Measurements from ENCODE around the gene RAI2. TPM values are rescaled to one million over a fixed set of nuclear protein-coding genes. Genes with fewer than 3 reads are reported as not detected.
A peak's percentile ranks its signal among the peaks of the same experiment; 100 is the strongest.

The RAI2 gene
- total RNA-seq, result not detected in 2 replicates

DNA sequence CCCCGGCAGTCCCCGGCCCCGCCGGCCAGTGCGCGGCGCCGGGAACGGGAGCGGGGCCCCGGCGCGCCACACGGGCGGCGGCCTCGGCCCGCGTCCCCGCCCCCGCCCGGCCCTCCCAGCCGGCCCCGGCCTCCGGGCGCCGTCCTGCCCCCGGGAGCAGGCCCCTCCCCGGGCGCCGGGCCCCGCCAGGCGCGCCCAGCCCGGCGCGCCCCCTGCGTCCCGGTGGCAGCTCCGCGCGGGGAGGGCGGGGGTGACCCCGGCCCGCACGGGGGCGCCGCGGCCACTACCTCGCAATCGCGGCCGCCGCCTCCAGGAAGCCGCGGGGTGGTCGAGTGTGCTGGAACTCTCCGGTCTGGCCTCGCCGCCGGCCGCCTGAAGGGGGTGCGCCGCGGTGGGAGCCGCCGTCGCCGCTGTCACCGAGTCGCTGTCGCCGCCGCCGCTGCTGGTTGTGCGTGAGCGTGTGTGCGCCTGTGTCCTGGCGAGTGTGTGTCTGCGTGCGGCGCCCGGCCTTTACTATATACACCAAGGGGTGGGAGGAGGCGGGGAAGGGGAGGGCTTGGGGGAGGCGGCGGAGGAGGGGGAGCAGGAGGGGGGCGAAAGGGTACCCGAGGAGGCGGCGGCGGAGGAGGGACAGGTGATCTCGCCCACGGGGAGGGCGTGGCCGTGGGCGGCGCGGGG is at the start of gene RAI2:
Gene RAI2 (minus strand): TSS at position 488 of the 678 bp plus-strand sequence. CDS start 59,288 bp downstream, outside the sequence.
- TF ChIP-seq, protein P1, sequence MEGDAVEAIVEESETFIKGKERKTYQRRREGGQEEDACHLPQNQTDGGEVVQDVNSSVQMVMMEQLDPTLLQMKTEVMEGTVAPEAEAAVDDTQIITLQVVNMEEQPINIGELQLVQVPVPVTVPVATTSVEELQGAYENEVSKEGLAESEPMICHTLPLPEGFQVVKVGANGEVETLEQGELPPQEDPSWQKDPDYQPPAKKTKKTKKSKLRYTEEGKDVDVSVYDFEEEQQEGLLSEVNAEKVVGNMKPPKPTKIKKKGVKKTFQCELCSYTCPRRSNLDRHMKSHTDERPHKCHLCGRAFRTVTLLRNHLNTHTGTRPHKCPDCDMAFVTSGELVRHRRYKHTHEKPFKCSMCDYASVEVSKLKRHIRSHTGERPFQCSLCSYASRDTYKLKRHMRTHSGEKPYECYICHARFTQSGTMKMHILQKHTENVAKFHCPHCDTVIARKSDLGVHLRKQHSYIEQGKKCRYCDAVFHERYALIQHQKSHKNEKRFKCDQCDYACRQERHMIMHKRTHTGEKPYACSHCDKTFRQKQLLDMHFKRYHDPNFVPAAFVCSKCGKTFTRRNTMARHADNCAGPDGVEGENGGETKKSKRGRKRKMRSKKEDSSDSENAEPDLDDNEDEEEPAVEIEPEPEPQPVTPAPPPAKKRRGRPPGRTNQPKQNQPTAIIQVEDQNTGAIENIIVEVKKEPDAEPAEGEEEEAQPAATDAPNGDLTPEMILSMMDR (IDR thresholded peaks at IDR 0.05; ENCODE audit: insufficient read depth, low read depth, low read length), result no peak
- DNase-seq (ENCODE audit: low read depth), result no peak
- H3K4me3 ChIP-seq (ENCODE audit: low read depth, low read length), result peak within 1 kb of the TSS; percentile 27

DNA sequence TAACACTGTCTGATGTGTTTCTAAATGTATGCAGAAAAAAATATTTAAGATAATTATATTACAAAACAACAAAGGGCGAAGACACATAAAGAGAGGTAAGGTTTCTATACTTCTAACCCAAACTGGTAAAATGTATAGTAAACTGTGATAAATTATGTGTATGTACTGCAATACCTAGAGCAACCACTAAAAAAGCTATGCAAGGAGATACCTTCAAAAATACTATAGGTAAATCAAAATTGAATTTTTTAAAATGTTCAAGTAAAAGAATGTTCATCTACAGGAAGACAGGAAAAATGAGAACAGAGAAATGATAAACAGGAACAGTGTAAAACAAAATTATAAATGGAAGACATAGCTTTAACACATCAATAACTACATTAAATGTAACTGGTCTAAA is 27.3 kb upstream of the RAI2 start:
- H3K4me3 ChIP-seq (ENCODE audit: low read depth, low read length), result no peak overlapping the region
- TF ChIP-seq, protein P1 (IDR thresholded peaks at IDR 0.05; ENCODE audit: insufficient read depth, low read depth, low read length), result no peak
- no peak for DNase-seq (ENCODE audit: low read depth)

DNA sequence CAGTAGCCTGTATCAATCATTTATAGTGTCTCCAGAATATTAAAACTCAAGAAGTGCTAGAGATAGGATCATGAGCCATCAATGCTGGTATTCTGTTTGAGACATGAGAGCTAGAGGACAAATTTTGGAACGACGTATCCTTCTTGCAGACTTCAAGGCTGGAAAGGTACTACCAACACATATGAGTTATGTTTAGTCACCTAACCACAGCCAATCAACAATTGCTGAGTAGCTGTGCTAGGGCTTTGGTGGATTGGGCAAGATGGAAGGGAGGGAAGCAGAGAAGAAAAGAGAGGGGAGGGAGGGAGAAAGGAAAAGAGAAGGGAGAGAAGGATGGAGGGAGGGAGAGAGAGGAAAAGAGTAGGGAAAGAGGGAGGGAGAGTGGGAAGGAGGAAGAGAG is 21.6 kb upstream of the RAI2 start:
- no peak for DNase-seq (ENCODE audit: low read depth)
- H3K4me3 ChIP-seq (ENCODE audit: low read depth, low read length), result no peak overlapping the region
- TF ChIP-seq, protein P1 (IDR thresholded peaks at IDR 0.05; ENCODE audit: insufficient read depth, low read depth, low read length), result no peak

DNA sequence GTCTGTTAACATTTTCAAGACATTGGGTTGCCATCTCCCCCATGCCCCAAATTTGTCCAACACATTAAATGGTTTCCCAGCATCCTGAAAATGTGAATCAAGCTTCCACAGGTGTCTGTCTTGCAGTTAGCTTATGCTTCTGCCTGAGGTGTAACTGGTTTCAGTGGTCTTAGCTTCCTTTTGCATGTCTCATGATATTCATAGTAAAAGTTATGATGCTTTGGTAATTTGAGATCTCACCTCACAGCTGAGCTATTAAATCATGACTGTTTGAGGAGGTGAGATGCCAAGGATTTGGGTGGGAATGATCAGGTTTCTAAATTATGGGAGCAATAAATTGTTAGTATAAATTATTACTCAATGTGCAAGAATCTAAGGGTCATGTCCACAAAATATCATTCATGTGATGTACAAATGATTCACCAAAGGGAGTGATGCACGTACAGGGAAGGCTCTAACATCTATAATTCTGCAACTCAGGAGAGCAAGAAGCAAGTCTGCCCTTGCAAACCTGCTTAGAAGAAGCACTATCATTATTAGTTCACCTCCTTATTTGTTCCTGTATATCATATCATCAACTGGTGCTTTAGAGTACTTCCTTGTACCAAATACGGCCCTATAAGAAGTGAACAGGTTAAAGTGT is 17.1 kb upstream of the RAI2 start:
- TF ChIP-seq, protein P1 (IDR thresholded peaks at IDR 0.05; ENCODE audit: insufficient read depth, low read depth, low read length), result no peak
- DNase-seq (ENCODE audit: low read depth), result no peak
- no peak overlapping the region for H3K4me3 ChIP-seq (ENCODE audit: low read depth, low read length)

DNA sequence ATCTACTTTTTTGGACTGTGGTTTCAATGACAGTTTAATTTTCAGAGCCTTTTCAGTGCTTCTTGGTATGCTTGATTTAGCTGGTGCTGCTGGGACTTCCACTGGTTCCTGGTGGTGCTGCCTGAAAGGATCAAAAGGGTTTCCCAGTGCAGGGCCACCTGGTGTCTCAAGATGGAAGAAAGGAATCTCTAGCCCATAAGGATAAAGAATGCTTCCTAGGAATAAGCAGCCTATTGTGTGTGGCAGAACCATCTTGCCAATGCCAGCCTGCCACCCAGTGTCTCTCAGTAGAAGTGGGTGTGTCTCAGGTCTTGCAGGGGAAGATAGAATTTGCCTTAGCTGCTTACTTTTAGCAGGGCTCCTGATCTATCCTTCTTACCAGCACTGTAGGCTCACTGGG is 15.0 kb upstream of the RAI2 start:
- no peak overlapping the region for H3K4me3 ChIP-seq (ENCODE audit: low read depth, low read length)
- TF ChIP-seq, protein P1 (IDR thresholded peaks at IDR 0.05; ENCODE audit: insufficient read depth, low read depth, low read length), result no peak
- no peak for DNase-seq (ENCODE audit: low read depth)

DNA sequence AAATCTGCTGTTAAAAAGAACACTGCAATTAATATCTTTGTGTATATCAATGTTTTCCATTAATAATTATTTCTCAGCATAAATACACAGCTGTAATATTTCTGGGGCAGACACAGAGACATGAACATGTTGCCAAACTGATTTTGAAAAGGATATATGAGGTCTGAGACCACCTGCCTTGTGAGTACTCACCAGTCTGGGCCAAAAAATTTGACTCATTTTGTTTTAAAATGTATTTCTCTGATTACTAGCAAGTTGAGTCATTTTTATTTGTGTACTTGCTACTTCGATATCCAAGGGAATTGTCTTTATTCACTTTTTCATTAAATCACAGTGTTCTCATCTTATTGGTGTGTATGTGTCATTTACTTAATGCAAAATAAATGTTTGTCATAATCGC is 8.5 kb upstream of the RAI2 start:
- no peak overlapping the region for H3K4me3 ChIP-seq (ENCODE audit: low read depth, low read length)
- DNase-seq (ENCODE audit: low read depth), result no peak
- TF ChIP-seq, protein P1 (IDR thresholded peaks at IDR 0.05; ENCODE audit: insufficient read depth, low read depth, low read length), result no peak

Measured in fibroblast of villous mesenchyme (primary cell).